NB4 (cell line): Measurements from ENCODE around the gene DGKI.

Experiments
- CTCF ChIP-seq: IDR thresholded peaks from one replicate; pipeline ENCODE4 v1.5.1; 2012; ENCODE audit warnings: low read depth, low read length
- MAX ChIP-seq: IDR thresholded peaks from 2 replicates; pipeline ENCODE4 v1.6.1; 2011; ENCODE audit warnings: low read depth, low read length

GRCh38 chr7:137715533-137715932 lies 131.2 kb downstream of the DGKI start:
- TF ChIP-seq CTCF (no peak), MAX (no peak)
